ENCODE data around the gene PHLDB3. TPM values are rescaled to one million over a fixed set of nuclear protein-coding genes. Genes with fewer than 3 reads are reported as not detected.
A peak's percentile ranks its signal among the peaks of the same experiment; 100 is the strongest.

The PHLDB3 gene
- 10 to 100 TPM in 1 of 2 donors, 1 to 10 TPM in 1; 9.8 to 23.4 TPM for total RNA-seq
- 1 to 10 TPM; 5.8 to 6.0 TPM for polyA plus RNA-seq
- long read RNA-seq, donor 1, partial matches to known transcripts, result 0 of 1 reads
- long read RNA-seq, donor 1, other reads (novel, unspliced or antisense), result 0 of 1 reads
- long read RNA-seq, donor 2, partial matches to known transcripts, result 0 of 1 reads
- long read RNA-seq, donor 2, other reads (novel, unspliced or antisense), result 0 of 1 reads
- long read RNA-seq, donor 3, result 0 reads
- long read RNA-seq, donor 4, result 0 reads
- long read RNA-seq, donor 5, result 0 reads

GRCh38 chr19:43504426-43505185, at the start of gene PHLDB3:
Gene PHLDB3 (minus strand): TSS chr19:43504746. CDS start chr19:43504118, 628 bp downstream.
- TF ChIP-seq, protein P1, sequence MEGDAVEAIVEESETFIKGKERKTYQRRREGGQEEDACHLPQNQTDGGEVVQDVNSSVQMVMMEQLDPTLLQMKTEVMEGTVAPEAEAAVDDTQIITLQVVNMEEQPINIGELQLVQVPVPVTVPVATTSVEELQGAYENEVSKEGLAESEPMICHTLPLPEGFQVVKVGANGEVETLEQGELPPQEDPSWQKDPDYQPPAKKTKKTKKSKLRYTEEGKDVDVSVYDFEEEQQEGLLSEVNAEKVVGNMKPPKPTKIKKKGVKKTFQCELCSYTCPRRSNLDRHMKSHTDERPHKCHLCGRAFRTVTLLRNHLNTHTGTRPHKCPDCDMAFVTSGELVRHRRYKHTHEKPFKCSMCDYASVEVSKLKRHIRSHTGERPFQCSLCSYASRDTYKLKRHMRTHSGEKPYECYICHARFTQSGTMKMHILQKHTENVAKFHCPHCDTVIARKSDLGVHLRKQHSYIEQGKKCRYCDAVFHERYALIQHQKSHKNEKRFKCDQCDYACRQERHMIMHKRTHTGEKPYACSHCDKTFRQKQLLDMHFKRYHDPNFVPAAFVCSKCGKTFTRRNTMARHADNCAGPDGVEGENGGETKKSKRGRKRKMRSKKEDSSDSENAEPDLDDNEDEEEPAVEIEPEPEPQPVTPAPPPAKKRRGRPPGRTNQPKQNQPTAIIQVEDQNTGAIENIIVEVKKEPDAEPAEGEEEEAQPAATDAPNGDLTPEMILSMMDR (IDR thresholded peaks at IDR 0.05; ENCODE audit: control extremely low read depth, extremely low read depth), result no peak
- Histone ChIP-seq H3K9ac (ENCODE audit: insufficient read depth in 1 of 2, low read length in 2 of 2) (peak within 1 kb of the TSS; percentile 6 to 82), H3K27me3 (ENCODE audit: control insufficient read depth in 3 of 3, insufficient read depth in 3 of 3, low read length in 2 of 3) (peaks cover 0 to 3% (median 0%) of the 10 kb centered on the region in 3 donors), H3K4me3 (peak within 1 kb of the TSS; percentile 62), H3K36me3 (ENCODE audit: control insufficient read depth in 4 of 4, insufficient read depth in 4 of 4, low read length in 4 of 4) (peaks cover 0 to 9% (median 6%) of the 10 kb centered on the region in 4 donors), H3K9me3 (ENCODE audit: control insufficient read depth in 4 of 4, insufficient read depth in 3 of 4, low read length in 3 of 4) (no peaks in the 10 kb centered on the region), H3K4me1 (ENCODE audit: control insufficient read depth in 5 of 5, insufficient read depth in 5 of 5, low read length in 5 of 5) (peaks cover 0 to 24% (median under 1%) of the 10 kb centered on the region in 5 donors), H3K27ac (ENCODE audit: low read depth in 1 of 2, low read length in 1 of 2) (peak within 1 kb of the TSS; percentile 63 to 89)
- ATAC-seq (ENCODE audit: insufficient read depth, low FRiP score) (no peak), DNase-seq (peak in 2 of 3 donors; percentile 38 to 51)
- WGBS, 2 donors, result 1 to 2% methylated on average over 30 to 42 of the region's 42 CpGs

GRCh38 chr19:43553656-43554055, 49.1 kb upstream of the PHLDB3 start:
- no peaks in the 10 kb centered on the region for H3K27me3 ChIP-seq (ENCODE audit: control insufficient read depth in 3 of 3, insufficient read depth in 3 of 3, low read length in 2 of 3)
- TF ChIP-seq, protein P1 (IDR thresholded peaks at IDR 0.05; ENCODE audit: control extremely low read depth, extremely low read depth), result no peak
- ATAC-seq (ENCODE audit: insufficient read depth, low FRiP score) (no peak), DNase-seq (peak in 1 of 3 donors; percentile 16)
- H3K36me3 ChIP-seq (ENCODE audit: control insufficient read depth in 4 of 4, insufficient read depth in 4 of 4, low read length in 4 of 4), result peaks cover 10 to 37% (median 34%) of the 10 kb centered on the region in 4 donors
- no peak overlapping the region for H3K4me3 ChIP-seq
- WGBS, 2 donors, result 84 to 95% methylated on average over 4 of the region's 4 CpGs
- no peak overlapping the region for H3K9ac ChIP-seq (ENCODE audit: insufficient read depth in 1 of 2, low read length in 2 of 2)
- no peaks in the 10 kb centered on the region for H3K4me1 ChIP-seq (ENCODE audit: control insufficient read depth in 5 of 5, insufficient read depth in 5 of 5, low read length in 5 of 5)
- H3K27ac ChIP-seq (ENCODE audit: low read depth in 1 of 2, low read length in 1 of 2), result no peak overlapping the region
- peaks cover 0 to 1% (median 0%) of the 10 kb centered on the region in 4 donors for H3K9me3 ChIP-seq (ENCODE audit: control insufficient read depth in 4 of 4, insufficient read depth in 3 of 4, low read length in 3 of 4)

GRCh38 chr19:43552616-43553015, 48.1 kb upstream of the PHLDB3 start:
- TF ChIP-seq, protein P1 (IDR thresholded peaks at IDR 0.05; ENCODE audit: control extremely low read depth, extremely low read depth), result no peak
- Histone ChIP-seq H3K27ac (ENCODE audit: low read depth in 1 of 2, low read length in 1 of 2) (no peak overlapping the region), H3K4me1 (ENCODE audit: control insufficient read depth in 5 of 5, insufficient read depth in 5 of 5, low read length in 5 of 5) (no peaks in the 10 kb centered on the region), H3K4me3 (no peak overlapping the region), H3K36me3 (ENCODE audit: control insufficient read depth in 4 of 4, insufficient read depth in 4 of 4, low read length in 4 of 4) (peaks cover 10 to 36% (median 32%) of the 10 kb centered on the region in 4 donors), H3K27me3 (ENCODE audit: control insufficient read depth in 3 of 3, insufficient read depth in 3 of 3, low read length in 2 of 3) (no peaks in the 10 kb centered on the region), H3K9me3 (ENCODE audit: control insufficient read depth in 4 of 4, insufficient read depth in 3 of 4, low read length in 3 of 4) (peaks cover 0 to 1% (median 0%) of the 10 kb centered on the region in 4 donors), H3K9ac (ENCODE audit: insufficient read depth in 1 of 2, low read length in 2 of 2) (no peak overlapping the region)
- DNase-seq (peak; percentile 18 to 49 (median 28)), ATAC-seq (ENCODE audit: insufficient read depth, low FRiP score) (no peak)
- 83 to 92% methylated on average over 3 of the region's 3 CpGs for WGBS, 2 donors
